ENCODE results near the gene ELOVL4.

- TF ChIP-seq CTCF (IDR thresholded peaks at IDR 0.05; ENCODE audit: insufficient read depth, low read length, poor library complexity, severe bottlenecking) = no peak
- no peak for TF ChIP-seq EZH2phosphoT487 (conservative IDR thresholded peaks at IDR 0.05; ENCODE audit: low read length)
These were observed 42.3 kb upstream of the ELOVL4 start for GRCh38 chr6:79989641-79990040.

Data from SU-DHL-6 (cell line).